Ascending aorta (tissue), 2 donors: Measurements from ENCODE around the gene AIP. TPM values are rescaled to one million over a fixed set of nuclear protein-coding genes. Genes with fewer than 3 reads are reported as not detected.

Source experiments
- DNase-seq, 2 donors: peaks; one replicate each; pipeline ENCODE4 v3.0.0-alpha.2; 2019; ENCODE audit warnings: low spot score in 2 of 2
- H3K27ac ChIP-seq, 2 donors: fragments of 200-600 bp; sonication (generic); one replicate each; pipeline ENCODE4 v1.5.1; 2016 to 2017; ENCODE audit warnings: mild to moderate bottlenecking in 1 of 2
- H3K27me3 ChIP-seq: fragments of 200-600 bp; sonication (generic); one replicate; pipeline ENCODE4 v1.5.1; 2017
- H3K36me3 ChIP-seq, 2 donors: fragments of 200-600 bp; sonication (generic); one replicate each; pipeline ENCODE4 v1.5.1; 2016
- H3K4me1 ChIP-seq, 2 donors: fragments of 200-600 bp; sonication (generic); one replicate each; pipeline ENCODE4 v1.5.1; 2016 to 2017; ENCODE audit warnings: mild to moderate bottlenecking in 1 of 2
- H3K4me3 ChIP-seq, 2 donors: fragments of 200-600 bp; sonication (generic); one replicate each; pipeline ENCODE4 v1.5.1; 2016 to 2017; ENCODE audit warnings: mild to moderate bottlenecking in 1 of 2
- H3K9me3 ChIP-seq, 2 donors: fragments of 200-600 bp; sonication (generic); one replicate each; pipeline ENCODE4 v1.5.1; 2016
- intact Hi-C: fragments of 100-400 bp; cut with DNase I; formaldehyde crosslinking; loops from one replicate; pipeline ENCODE4 v1.15.1; 2023
- total RNA-seq: library from RNA; depleted of rRNA; stranded (reverse); fragments of >200 nt; gene quantifications from one replicate; pipeline ENCODE4 v1.1.0, GENCODE V29; 2016
- TF ChIP-seq, protein P1 (sequence below), 3 experiments: fragments of 200-600 bp in 2 of 3; fragments of 450-650 bp in 1 of 3; sonication (generic) in 2 of 3; IDR thresholded peaks; one replicate each; pipeline ENCODE4 v1.5.1; 2016 to 2019; ENCODE audit warnings: antibody characterized with exemption in 3 of 3, mild to moderate bottlenecking in 1 of 3, moderate library complexity in 1 of 3

AIP gene
- total RNA-seq, 1 donor from 2014 or later, result 116 TPM

GRCh38 chr11:67435727-67436458 lies 46.9 kb upstream of the AIP start:
- Histone ChIP-seq H3K27me3 (no peaks in the 10 kb centered on the region), H3K36me3 (peaks cover 49 to 65% of the 10 kb centered on the region in 2 donors), H3K4me1 (no peaks in the 10 kb centered on the region), H3K9me3 (no peaks in the 10 kb centered on the region), H3K27ac (peak overlapping the region; percentile 41 to 63), H3K4me3 (peak overlapping the region in 1 of 2 donors; percentile 35)
- no peak for DNase-seq
- intact Hi-C loops, result no loop called here
- TF ChIP-seq, protein P1, sequence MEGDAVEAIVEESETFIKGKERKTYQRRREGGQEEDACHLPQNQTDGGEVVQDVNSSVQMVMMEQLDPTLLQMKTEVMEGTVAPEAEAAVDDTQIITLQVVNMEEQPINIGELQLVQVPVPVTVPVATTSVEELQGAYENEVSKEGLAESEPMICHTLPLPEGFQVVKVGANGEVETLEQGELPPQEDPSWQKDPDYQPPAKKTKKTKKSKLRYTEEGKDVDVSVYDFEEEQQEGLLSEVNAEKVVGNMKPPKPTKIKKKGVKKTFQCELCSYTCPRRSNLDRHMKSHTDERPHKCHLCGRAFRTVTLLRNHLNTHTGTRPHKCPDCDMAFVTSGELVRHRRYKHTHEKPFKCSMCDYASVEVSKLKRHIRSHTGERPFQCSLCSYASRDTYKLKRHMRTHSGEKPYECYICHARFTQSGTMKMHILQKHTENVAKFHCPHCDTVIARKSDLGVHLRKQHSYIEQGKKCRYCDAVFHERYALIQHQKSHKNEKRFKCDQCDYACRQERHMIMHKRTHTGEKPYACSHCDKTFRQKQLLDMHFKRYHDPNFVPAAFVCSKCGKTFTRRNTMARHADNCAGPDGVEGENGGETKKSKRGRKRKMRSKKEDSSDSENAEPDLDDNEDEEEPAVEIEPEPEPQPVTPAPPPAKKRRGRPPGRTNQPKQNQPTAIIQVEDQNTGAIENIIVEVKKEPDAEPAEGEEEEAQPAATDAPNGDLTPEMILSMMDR (IDR thresholded peaks at IDR 0.05), result no peak

DNA sequence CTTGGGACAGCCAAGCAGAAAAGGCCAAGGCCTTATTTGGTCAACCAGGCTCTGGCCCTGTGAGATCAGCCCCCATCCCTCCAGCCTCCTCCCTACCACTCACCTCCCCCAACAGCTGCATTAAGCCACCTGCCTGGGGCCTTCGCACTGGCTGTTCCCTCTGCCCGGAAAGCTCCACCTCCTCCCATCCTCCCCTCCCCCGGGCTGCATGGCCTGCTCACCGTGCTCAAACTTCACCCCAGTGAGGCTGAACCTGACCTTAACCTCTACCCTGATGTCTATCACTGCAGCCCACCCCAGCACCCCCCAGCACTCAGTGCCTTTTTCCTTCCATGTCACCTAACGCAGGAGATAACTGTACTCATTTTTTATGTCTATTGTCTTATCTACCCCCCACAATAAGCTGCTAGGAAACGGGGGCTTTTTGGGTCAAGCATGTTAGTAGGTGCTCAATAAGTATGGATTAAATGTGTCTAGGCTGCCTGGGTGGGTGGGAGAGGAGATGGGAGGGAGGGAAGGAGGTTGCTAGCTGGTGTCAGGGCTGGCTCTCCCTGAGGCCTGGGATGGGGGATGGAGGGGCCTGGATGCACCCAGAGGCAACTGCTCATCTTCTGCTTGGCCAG lies 46.3 kb upstream of the AIP start:
- H3K4me1 ChIP-seq, result no peaks in the 10 kb centered on the region
- intact Hi-C loops, result no loop called here
- DNase-seq, result no peak
- no peaks in the 10 kb centered on the region for H3K27me3 ChIP-seq
- H3K4me3 ChIP-seq, result peak overlapping the region in 1 of 2 donors; percentile 35
- H3K36me3 ChIP-seq, result peaks cover 52 to 65% of the 10 kb centered on the region in 2 donors
- TF ChIP-seq, protein P1 (IDR thresholded peaks at IDR 0.05), result no peak
- peak overlapping the region; percentile 41 to 63 for H3K27ac ChIP-seq
- no peaks in the 10 kb centered on the region for H3K9me3 ChIP-seq

GRCh38 chr11:67437082-67437808 lies 45.6 kb upstream of the AIP start, which contains the start of gene PTPRCAP:
Gene PTPRCAP (minus strand): TSS chr11:67437682. CDS start chr11:67437619, 63 bp downstream.
- intact Hi-C loops, result no loop called here
- Histone ChIP-seq H3K27ac (peak within 1 kb of the TSS in 1 of 2 donors; percentile 17), H3K4me3 (peak within 1 kb of the TSS in 1 of 2 donors; percentile 35), H3K36me3 (peaks cover 51 to 61% of the 10 kb centered on the region in 2 donors), H3K27me3 (no peaks in the 10 kb centered on the region), H3K9me3 (no peaks in the 10 kb centered on the region), H3K4me1 (peaks cover 0 to under 1% of the 10 kb centered on the region in 2 donors)
- TF ChIP-seq, protein P1 (IDR thresholded peaks at IDR 0.05), result no peak
- DNase-seq, result no peak

- H3K27ac ChIP-seq, result no peak overlapping the region
- intact Hi-C loops, result no loop called here
- no peaks in the 10 kb centered on the region for H3K9me3 ChIP-seq
- H3K4me3 ChIP-seq, result peak overlapping the region in 1 of 2 donors; percentile 35
- H3K27me3 ChIP-seq, result no peaks in the 10 kb centered on the region
- peaks cover 5 to 6% of the 10 kb centered on the region in 2 donors for H3K4me1 ChIP-seq
- H3K36me3 ChIP-seq, result peaks cover 45 to 56% of the 10 kb centered on the region in 2 donors
- TF ChIP-seq, protein P1 (IDR thresholded peaks at IDR 0.05), result no peak
- DNase-seq, result no peak
Observed at GRCh38 chr11:67437809-67438157, 45.0 kb upstream of the AIP start.

- no peak for DNase-seq
- Histone ChIP-seq H3K4me3 (peak overlapping the region in 1 of 2 donors; percentile 35), H3K27me3 (no peaks in the 10 kb centered on the region), H3K36me3 (peaks cover 40 to 50% of the 10 kb centered on the region in 2 donors), H3K27ac (peak overlapping the region in 1 of 2 donors; percentile 53), H3K4me1 (peaks cover 5 to 7% of the 10 kb centered on the region in 2 donors), H3K9me3 (no peaks in the 10 kb centered on the region)
- intact Hi-C loops, result no loop called here
- TF ChIP-seq, protein P1 (IDR thresholded peaks at IDR 0.05), result no peak
Observed at GRCh38 chr11:67438158-67438902, 44.5 kb upstream of the AIP start.
